HPDE6-E6E7 (cell line): ENCODE data around the gene SP2.

ENCODE experiments used
- DNase-seq: peaks from one replicate; pipeline ENCODE4 v3.0.0; 2011; ENCODE audit warnings: missing footprints; ENCODE audit errors: extremely low spot score

The SP2 gene

GRCh38 chr17:47973541-47973940 is 77.5 kb downstream of the SP2 start:
- DNase-seq = no peak

- no peak for DNase-seq
These were observed 79.3 kb downstream of the SP2 start for GRCh38 chr17:47975189-47975822.

GRCh38 chr17:47975823-47976205 is 79.8 kb downstream of the SP2 start:
- DNase-seq = no peak

GRCh38 chr17:47978324-47978723 is 82.3 kb downstream of the SP2 start:
- DNase-seq = peak; percentile 54
